Spleen (tissue), 7 donors: ENCODE measurements around the gene TBX10.

Source experiments
- POLR2A ChIP-seq, 3 donors: fragments of 450-650 bp; IDR thresholded peaks; one replicate each; pipeline ENCODE4 v1.5.1; 2017; ENCODE audit warnings: antibody characterized with exemption in 3 of 3, mild to moderate bottlenecking in 1 of 3
- POLR2AphosphoS5 ChIP-seq, 3 donors: sonication (generic); formaldehyde crosslinking; IDR thresholded peaks; one replicate each; pipeline ENCODE4 v1.5.1; 2017; ENCODE audit warnings: antibody characterized with exemption in 3 of 3
- TF ChIP-seq, protein P1 (sequence below), 11 experiments: fragments of 200-600 bp in 7 of 11; fragments of 450-650 bp in 4 of 11; sonication (generic) in 4 of 11; IDR thresholded peaks in 8 of 11; conservative IDR thresholded peaks in 3 of 11; 1 replicate in 7 of 11; 2 replicates in 4 of 11; pipeline versions ENCODE4 v1.4.0 to v1.8.0; 2016 to 2021; ENCODE audit warnings: antibody characterized with exemption in 11 of 11, inconsistent platforms in 4 of 11, mild to moderate bottlenecking in 1 of 11
- donor health status: DM: no; HTN: no; CAD: no; lungs with moderate emphysema.
- donor health status: DM: no; HTN: no; CAD: no.
- donor health status: DM: no; HTN: no; CAD: no.

- TF ChIP-seq, protein P1, sequence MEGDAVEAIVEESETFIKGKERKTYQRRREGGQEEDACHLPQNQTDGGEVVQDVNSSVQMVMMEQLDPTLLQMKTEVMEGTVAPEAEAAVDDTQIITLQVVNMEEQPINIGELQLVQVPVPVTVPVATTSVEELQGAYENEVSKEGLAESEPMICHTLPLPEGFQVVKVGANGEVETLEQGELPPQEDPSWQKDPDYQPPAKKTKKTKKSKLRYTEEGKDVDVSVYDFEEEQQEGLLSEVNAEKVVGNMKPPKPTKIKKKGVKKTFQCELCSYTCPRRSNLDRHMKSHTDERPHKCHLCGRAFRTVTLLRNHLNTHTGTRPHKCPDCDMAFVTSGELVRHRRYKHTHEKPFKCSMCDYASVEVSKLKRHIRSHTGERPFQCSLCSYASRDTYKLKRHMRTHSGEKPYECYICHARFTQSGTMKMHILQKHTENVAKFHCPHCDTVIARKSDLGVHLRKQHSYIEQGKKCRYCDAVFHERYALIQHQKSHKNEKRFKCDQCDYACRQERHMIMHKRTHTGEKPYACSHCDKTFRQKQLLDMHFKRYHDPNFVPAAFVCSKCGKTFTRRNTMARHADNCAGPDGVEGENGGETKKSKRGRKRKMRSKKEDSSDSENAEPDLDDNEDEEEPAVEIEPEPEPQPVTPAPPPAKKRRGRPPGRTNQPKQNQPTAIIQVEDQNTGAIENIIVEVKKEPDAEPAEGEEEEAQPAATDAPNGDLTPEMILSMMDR (IDR thresholded peaks at IDR 0.05 in 8 of 11, conservative IDR thresholded peaks at IDR 0.05 in 3 of 11) = no peak
- TF ChIP-seq POLR2A (IDR thresholded peaks at IDR 0.05) = no peak
- no peak for TF ChIP-seq POLR2AphosphoS5 (IDR thresholded peaks at IDR 0.05)
These were observed 13.6 kb upstream of the TBX10 start for GRCh38 chr11:67652965-67653845.
